ENCODE results near the gene SURF4.

GRCh38 chr9:133332381-133332730 is 43.5 kb downstream of the SURF4 start:
- TF ChIP-seq CTCF (IDR thresholded peaks at IDR 0.05; ENCODE audit: low read length) (no peak), EZH2 (optimal IDR thresholded peaks at IDR 0.05; ENCODE audit: low read depth, low read length) (no peak)

All from MM.1S (cell line).